ELF-1 (cell line): ENCODE results near the gene AIPL1.

Experiments used
- DNase-seq: peaks from one replicate; pipeline ENCODE4 v3.0.0-alpha.2; 2016; ENCODE audit warnings: low read depth, low spot score

AIPL1 gene

DNA sequence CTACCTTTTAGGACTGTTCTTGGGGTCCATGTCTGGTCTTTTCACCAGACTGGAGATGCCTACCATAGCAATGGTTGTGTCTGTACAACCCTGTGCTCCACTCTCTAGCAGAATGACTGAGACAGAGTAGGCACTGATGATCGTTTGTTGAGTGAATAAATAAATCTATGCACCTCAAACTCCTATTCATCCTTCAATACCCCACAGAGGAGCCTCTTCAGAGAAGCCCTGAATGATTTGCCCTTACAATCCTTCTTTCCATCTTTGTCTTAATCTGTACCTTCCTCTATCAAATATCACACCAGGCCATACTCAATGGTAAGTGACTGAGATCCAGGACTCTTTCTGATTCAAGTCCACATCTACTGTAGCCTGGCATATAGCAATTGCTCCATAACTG, 32.6 kb upstream of the AIPL1 start:
- DNase-seq: no peak

GRCh38 chr17:6465206-6466003, 30.5 kb upstream of the AIPL1 start:
- peak; percentile 41 for DNase-seq

DNA sequence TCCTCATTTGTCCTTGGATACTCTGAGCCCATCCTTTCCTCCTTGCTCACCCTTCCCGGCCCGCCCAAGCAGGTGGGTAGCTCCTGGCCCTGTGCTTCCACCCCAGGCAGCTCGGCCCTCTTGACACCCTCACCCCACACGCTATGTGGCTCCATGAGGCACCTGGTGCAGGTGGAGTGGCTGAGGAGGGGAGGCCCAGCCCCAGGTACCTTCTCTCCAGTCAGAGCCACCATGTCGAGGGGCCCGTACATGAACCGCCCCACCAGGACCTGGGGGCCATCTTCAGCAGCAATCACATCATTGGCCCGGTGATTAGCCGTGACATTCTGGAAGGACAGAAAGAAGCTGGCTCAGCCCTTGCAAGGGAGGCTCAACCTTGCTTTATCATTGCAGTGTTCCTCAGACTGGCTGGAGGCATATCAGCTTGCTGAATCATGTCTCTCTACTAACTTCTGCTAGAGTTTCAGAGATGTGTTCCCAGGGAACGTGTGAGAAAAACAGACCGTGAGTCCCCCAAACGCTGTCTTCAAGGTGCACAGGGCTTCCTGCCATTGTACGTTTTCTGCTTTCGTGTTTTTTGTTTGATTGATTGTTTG, 29.6 kb upstream of the AIPL1 start:
- no peak for DNase-seq

DNA sequence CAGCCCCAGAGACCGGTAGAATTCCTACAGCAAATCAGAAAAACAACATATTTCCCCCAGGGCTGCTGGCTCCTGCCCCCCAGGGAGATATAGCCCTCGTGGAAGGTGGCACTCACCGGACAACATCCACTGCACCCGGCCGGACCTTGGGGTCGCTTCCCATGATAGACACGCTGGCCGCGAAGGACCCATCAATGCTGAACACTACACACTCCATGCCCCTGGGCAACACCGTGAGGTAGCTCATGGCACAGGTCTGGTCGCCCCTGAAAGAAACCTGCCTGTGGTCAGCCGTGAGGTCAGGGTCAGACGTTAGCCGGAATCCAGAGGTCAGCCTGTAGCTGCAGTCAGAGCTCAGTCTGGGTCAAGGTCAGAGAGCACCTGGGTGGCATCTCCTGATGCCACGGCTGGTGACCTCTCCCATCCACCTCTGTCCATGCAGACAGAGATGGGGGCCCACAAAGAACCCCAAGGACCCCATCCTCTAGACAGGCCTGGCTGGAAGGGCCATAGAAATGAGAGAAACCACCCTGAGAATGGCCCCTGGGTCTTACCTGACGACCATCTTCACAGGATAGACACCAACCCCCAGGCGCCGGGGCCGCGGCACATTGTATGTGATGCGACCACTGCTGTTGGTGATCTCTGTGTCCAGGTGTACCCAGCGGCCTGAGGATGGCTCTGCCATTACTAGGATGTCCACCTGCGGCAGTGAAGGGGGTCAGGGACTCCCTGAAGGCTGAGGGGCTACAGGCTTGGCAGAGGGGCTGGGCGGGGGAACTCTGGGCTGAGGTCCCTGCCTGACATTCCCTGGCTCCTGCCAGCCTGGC, 28.9 kb upstream of the AIPL1 start:
- no peak for DNase-seq

- DNase-seq: no peak
Measured at GRCh38 chr17:6462692-6463091, 27.8 kb upstream of the AIPL1 start.

GRCh38 chr17:6461792-6462524, 27.0 kb upstream of the AIPL1 start:
- DNase-seq: peak; percentile 76

GRCh38 chr17:6461246-6461645, 26.3 kb upstream of the AIPL1 start:
- no peak for DNase-seq

- DNase-seq: no peak
Measured at GRCh38 chr17:6460531-6461161, 25.7 kb upstream of the AIPL1 start.

DNA sequence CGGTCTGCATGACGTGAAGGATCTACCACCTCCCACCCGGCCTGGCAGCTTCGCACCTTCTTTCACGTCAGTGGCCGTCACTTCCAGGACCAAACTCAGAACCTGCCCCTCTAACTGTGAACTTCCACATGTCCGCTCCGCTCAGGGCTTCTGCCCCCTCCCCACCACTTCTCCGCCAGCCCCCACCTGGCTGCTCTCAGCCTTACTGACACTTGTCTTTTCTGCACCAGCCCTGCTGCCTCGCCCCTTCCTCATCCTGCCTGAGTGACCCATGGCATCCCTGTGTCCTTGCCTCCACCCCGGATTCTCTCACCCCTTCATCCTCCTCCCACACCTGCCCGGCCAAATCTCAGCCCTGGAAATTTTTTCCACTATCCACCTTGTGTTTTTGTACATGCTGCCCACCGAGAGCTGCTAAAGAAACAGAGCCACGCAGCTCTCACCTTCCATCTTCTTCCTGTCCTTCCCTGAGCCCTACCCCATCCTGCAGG, 23.6 kb upstream of the AIPL1 start:
- no peak for DNase-seq

- DNase-seq: no peak
Measured at GRCh38 chr17:6457688-6458459, 23.0 kb upstream of the AIPL1 start.

GRCh38 chr17:6456914-6457687, 22.2 kb upstream of the AIPL1 start:
- DNase-seq: no peak

- no peak for DNase-seq
Measured at GRCh38 chr17:6456321-6456720, 21.4 kb upstream of the AIPL1 start.

DNA sequence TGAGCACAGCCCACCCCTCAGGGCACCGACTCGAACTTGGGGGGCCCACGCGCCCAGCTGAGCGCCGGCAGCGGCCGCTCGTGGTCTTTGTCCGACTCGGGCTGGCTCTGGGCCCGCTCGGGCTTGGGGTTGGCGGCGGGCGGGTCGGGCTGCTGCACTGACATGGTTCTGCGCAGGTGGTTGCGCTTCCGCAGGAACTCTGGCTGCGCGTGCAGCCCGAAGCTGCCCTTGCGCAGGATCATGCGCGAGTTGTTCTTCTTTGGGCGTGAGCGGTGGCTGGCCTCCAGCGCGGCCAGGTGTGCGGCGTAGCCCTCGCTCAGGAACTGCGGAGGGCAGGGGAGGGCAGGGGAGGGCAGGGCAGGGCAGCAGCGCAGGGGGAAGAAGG, 20.4 kb upstream of the AIPL1 start:
- DNase-seq: peak; percentile 48

DNA sequence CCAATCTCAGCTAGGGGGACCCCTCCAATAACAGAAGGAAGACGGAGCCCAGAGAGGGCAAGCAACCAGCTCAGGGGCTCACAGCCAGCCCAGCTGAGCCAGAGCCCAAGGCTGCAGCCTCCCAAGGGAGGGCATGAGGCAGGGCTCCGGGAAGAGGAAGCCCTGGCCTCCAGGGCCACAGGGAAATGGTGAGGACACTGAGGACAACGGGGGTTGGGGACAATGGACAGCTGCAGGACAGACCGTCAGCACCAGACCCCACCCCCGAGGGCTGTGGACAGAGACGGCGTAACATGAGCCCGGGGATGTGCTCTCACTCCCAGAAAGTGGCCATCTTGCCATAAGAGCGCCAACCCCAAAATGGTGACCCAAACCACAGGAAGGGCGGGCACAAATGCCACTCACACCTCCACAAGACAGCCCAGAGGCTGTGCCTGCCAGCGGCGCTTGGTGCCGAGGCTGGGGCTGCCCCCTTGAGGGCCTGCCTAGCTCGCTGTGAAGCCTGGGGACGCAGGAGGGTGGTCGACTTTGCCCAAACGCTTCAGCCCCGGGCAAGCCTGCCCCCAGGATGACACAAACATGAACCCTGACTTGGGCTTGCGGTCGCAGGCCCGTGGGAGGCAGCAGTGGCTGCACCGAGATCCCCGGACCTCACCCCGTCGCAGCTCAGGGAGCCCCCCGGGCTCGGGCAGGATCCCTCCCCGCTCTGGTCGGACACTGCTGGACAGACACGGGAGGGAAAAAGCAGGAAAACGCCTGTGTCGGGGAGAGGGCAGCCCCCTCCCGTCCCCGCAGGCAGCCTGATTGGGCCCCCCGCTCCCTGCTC, 19.8 kb upstream of the AIPL1 start:
- DNase-seq: peak; percentile 30

DNA sequence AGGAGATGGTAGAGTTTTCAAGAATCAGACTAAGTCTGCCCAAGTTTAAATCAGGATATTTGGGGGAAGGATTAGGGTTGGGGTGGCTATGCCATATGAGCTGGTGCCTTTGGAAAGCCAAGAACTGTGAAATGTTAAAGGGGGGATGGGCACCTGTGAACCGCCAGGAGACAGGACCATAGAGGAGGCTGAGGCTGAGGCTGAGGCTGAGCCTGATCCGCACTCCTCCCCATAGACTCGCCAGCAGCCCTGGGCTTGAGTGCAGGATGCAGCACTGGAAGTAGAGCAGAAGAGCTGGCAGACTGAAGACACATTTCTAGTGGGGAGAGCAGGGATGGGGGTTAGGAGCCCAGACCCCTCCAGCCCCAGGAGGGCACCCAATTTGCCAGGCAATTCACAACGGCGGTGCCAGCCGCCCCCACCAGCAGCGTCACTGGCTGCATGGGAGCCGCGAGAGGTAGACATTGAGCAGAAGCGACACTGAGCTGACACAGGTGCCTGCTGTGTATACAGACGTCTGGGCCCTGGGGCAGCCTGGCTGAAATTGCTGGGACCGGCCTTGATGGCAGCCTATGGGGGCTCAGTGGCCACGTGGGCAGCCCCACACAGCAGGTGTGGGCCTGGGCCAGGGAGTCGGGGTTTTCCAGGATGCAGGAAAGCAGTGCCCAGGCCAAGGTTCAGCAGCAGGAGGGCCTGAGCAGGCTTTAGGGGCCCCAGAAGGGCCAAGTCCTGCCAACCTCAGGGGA, 18.5 kb upstream of the AIPL1 start:
- DNase-seq: peak; percentile 48

DNA sequence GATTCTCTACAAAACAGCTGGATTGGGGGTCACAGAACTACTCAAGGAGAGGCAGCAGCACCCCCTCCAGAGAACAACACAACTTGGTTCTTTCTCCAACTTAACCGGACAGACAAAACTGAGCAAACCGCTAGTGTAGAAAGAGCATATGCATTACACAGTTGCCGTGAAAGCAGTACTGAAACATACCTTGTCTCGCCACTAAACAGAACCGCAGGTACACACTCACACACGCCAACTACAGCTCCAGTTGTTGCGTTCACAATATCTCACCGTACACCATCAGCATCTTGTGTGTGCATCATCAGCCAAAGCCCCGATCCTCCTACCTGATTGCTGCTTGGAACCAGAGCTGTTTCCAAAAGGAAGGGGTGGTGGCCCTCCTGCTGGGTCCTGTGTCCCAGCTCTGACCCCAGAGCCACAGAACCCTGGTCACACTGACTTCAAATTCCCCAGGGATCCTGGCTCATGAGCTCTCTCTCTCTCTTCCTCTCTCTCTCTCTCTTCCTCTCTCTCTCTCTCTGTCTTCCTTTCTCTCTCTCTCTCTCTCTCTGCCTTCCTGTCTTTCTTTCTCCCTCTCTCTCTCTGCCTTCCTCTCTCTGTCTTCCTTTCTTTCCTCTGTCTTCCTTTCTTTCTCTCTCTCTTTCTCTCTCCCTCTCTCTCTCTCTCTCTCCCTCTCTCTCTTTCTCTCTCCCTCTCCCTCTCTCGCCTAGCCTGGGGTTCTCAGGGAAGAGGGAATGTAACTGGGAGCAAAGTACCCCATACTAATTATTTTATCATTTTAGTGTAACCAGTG, 17.7 kb upstream of the AIPL1 start:
- no peak for DNase-seq
